Tibial nerve (tissue), 3 donors: ENCODE measurements around the gene KLK5.

Experiments used
- CTCF ChIP-seq, 5 experiments: fragments of 200-600 bp in 3 of 5; fragments of 450-650 bp in 2 of 5; sonication (generic) in 3 of 5; IDR thresholded peaks; one replicate each; pipeline ENCODE4 v1.5.1; 2016 to 2019; ENCODE audit warnings: antibody characterized with exemption in 5 of 5, mild to moderate bottlenecking in 3 of 5, moderate library complexity in 2 of 5
- POLR2A ChIP-seq, 2 donors: fragments of 450-650 bp; IDR thresholded peaks; one replicate each; pipeline ENCODE4 v1.6.1; 2017; ENCODE audit warnings: antibody characterized with exemption in 2 of 2, mild to moderate bottlenecking in 2 of 2, moderate library complexity in 2 of 2

- TF ChIP-seq CTCF (IDR thresholded peaks at IDR 0.05): no peak
- TF ChIP-seq POLR2A (IDR thresholded peaks at IDR 0.05): no peak
Measured at GRCh38 chr19:50912727-50913716, 39.8 kb downstream of the KLK5 start.
